A549 (cell line): Measurements from ENCODE around the gene TMEM120B.

Source experiments
- CEBPB ChIP-seq, 2 experiments: fragments of >200 bp in 1 of 2; sonication (Bioruptor Twin) in 1 of 2; formaldehyde crosslinking in 1 of 2; IDR thresholded peaks; 2 replicates each; pipeline ENCODE4 v1.6.1; 2012 to 2016
- ESRRA ChIP-seq: fragments of 150-350 bp; IDR thresholded peaks from 2 replicates; pipeline ENCODE4 v1.6.1; 2014; ENCODE audit warnings: mild to moderate bottlenecking, low read length, borderline replicate concordance
- GATA3 ChIP-seq: IDR thresholded peaks from 2 replicates; pipeline ENCODE4 v1.6.1; 2012; ENCODE audit warnings: borderline replicate concordance
- HEYL ChIP-seq: fragments of 250-450 bp; sonication (Bioruptor Pico); IDR thresholded peaks from 2 replicates; pipeline ENCODE4 v1.8.0; 2021; ENCODE audit warnings: mild to moderate bottlenecking, moderate library complexity
- MAFK ChIP-seq: fragments of 450-650 bp; IDR thresholded peaks from 2 replicates; pipeline ENCODE4 v1.6.1; 2014; ENCODE audit not compliant: partially characterized antibody
- POLR2A ChIP-seq: IDR thresholded peaks from 2 replicates; pipeline ENCODE4 v1.6.1; 2012; ENCODE audit warnings: mild to moderate bottlenecking, low read length
- RAD21 ChIP-seq, 2 experiments: fragments of >200 bp in 1 of 2; sonication (Bioruptor Twin) in 1 of 2; formaldehyde crosslinking in 1 of 2; IDR thresholded peaks in 1 of 2; conservative IDR thresholded peaks in 1 of 2; 2 replicates in 1 of 2; 3 replicates in 1 of 2; pipeline ENCODE4 v1.6.1; 2012 to 2018; ENCODE audit warnings: inconsistent platforms in 1 of 2
- RFX5 ChIP-seq: fragments of 450-650 bp; IDR thresholded peaks from 2 replicates; pipeline ENCODE4 v1.7.1; 2014; ENCODE audit warnings: antibody characterized with exemption, mild to moderate bottlenecking, moderate library complexity
- SREBF2 ChIP-seq: fragments of 450-650 bp; IDR thresholded peaks from 2 replicates; pipeline ENCODE4 v1.6.1; 2014; ENCODE audit warnings: mild to moderate bottlenecking, moderate library complexity
- TF ChIP-seq, protein P1 (sequence below): fragments of >200 bp; sonication (Bioruptor Twin); formaldehyde crosslinking; IDR thresholded peaks from 3 replicates; pipeline ENCODE4 v1.5.1; 2016
- TF ChIP-seq, protein P2 (sequence below): fragments of 200-600 bp; sonication (generic); IDR thresholded peaks from 2 replicates; pipeline ENCODE4 v1.6.1; 2016; ENCODE audit warnings: antibody characterized with exemption, mild to moderate bottlenecking, moderate library complexity
- TF ChIP-seq, protein P3 (sequence below): fragments of 250-450 bp; sonication (Bioruptor Pico); IDR thresholded peaks from 2 replicates; pipeline ENCODE4 v1.5.0; 2020; ENCODE audit warnings: low read depth, mild to moderate bottlenecking, moderate library complexity

DNA sequence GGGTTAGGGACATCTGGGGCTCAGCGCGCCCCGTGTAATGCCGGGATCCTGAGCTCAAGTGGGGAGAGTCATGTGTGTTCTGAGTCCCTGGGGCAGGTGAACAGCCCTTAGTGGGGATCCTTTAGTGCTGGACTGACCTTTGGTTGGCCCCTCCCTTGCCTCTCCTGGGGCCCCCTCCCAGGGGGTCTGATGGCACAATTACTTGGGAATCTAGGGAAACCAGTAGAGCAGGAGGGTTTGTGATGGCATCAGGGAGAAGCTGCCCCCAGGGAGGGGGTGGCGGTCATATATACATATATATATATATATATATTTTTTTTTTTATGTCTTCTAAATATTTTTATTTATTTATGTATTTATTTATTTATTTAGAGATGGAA, 43.0 kb upstream of the TMEM120B start, which contains the start of gene MORN3:
- no peak for TF ChIP-seq HEYL (CRISPR knock-in tag)
- TF ChIP-seq, protein P1, sequence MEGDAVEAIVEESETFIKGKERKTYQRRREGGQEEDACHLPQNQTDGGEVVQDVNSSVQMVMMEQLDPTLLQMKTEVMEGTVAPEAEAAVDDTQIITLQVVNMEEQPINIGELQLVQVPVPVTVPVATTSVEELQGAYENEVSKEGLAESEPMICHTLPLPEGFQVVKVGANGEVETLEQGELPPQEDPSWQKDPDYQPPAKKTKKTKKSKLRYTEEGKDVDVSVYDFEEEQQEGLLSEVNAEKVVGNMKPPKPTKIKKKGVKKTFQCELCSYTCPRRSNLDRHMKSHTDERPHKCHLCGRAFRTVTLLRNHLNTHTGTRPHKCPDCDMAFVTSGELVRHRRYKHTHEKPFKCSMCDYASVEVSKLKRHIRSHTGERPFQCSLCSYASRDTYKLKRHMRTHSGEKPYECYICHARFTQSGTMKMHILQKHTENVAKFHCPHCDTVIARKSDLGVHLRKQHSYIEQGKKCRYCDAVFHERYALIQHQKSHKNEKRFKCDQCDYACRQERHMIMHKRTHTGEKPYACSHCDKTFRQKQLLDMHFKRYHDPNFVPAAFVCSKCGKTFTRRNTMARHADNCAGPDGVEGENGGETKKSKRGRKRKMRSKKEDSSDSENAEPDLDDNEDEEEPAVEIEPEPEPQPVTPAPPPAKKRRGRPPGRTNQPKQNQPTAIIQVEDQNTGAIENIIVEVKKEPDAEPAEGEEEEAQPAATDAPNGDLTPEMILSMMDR: no peak
- TF ChIP-seq, protein P2, sequence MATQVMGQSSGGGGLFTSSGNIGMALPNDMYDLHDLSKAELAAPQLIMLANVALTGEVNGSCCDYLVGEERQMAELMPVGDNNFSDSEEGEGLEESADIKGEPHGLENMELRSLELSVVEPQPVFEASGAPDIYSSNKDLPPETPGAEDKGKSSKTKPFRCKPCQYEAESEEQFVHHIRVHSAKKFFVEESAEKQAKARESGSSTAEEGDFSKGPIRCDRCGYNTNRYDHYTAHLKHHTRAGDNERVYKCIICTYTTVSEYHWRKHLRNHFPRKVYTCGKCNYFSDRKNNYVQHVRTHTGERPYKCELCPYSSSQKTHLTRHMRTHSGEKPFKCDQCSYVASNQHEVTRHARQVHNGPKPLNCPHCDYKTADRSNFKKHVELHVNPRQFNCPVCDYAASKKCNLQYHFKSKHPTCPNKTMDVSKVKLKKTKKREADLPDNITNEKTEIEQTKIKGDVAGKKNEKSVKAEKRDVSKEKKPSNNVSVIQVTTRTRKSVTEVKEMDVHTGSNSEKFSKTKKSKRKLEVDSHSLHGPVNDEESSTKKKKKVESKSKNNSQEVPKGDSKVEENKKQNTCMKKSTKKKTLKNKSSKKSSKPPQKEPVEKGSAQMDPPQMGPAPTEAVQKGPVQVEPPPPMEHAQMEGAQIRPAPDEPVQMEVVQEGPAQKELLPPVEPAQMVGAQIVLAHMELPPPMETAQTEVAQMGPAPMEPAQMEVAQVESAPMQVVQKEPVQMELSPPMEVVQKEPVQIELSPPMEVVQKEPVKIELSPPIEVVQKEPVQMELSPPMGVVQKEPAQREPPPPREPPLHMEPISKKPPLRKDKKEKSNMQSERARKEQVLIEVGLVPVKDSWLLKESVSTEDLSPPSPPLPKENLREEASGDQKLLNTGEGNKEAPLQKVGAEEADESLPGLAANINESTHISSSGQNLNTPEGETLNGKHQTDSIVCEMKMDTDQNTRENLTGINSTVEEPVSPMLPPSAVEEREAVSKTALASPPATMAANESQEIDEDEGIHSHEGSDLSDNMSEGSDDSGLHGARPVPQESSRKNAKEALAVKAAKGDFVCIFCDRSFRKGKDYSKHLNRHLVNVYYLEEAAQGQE: no peak
- TF ChIP-seq RAD21 (conservative IDR thresholded peaks at IDR 0.05 in 1 of 2, IDR thresholded peaks at IDR 0.05 in 1 of 2): no peak
- TF ChIP-seq POLR2A: no peak
- no peak for TF ChIP-seq CEBPB (IDR thresholded peaks at IDR 0.05)
- TF ChIP-seq ESRRA: no peak
- no peak for TF ChIP-seq MAFK
- no peak for TF ChIP-seq GATA3
- no peak for TF ChIP-seq SREBF2
- no peak for TF ChIP-seq RFX5
- TF ChIP-seq, protein P3, sequence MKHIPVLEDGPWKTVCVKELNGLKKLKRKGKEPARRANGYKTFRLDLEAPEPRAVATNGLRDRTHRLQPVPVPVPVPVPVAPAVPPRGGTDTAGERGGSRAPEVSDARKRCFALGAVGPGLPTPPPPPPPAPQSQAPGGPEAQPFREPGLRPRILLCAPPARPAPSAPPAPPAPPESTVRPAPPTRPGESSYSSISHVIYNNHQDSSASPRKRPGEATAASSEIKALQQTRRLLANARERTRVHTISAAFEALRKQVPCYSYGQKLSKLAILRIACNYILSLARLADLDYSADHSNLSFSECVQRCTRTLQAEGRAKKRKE (CRISPR knock-in tag): no peak
